Upper lobe of left lung (tissue), 6 donors: ENCODE results near the gene CHD9. TPM values are rescaled to one million over a fixed set of nuclear protein-coding genes. Genes with fewer than 3 reads are reported as not detected.

Experiments
- ATAC-seq, 2 donors: fragments of 200-7000 bp; cut with Tn5 transposase; one replicate each; pipeline ENCODE4 v1.9.1; 2022; ENCODE audit warnings: mild to moderate bottlenecking in 2 of 2, moderate library complexity in 2 of 2; ENCODE audit not compliant: low FRiP score in 2 of 2
- DNase-seq, 2 donors: peaks; one replicate each; pipeline ENCODE4 v3.0.0-alpha.2; 2019 to 2020
- H3K27ac ChIP-seq, 4 donors: fragments of 200-600 bp; sonication (generic); one replicate each; pipeline ENCODE4 v1.5.1; 2016 to 2019
- H3K27me3 ChIP-seq, 4 donors: fragments of 200-600 bp; sonication (generic); one replicate each; pipeline ENCODE4 v1.5.1; 2017 to 2019
- H3K36me3 ChIP-seq, 4 donors: fragments of 200-600 bp; sonication (generic); one replicate each; pipeline ENCODE4 v1.5.1; 2016 to 2019
- H3K4me1 ChIP-seq, 4 donors: fragments of 200-600 bp; sonication (generic); one replicate each; pipeline ENCODE4 v1.5.1; 2018 to 2019
- H3K4me3 ChIP-seq, 4 donors: fragments of 200-600 bp; sonication (generic); one replicate each; pipeline ENCODE4 v1.5.1; 2017 to 2019; ENCODE audit warnings: mild to moderate bottlenecking in 2 of 4, moderate library complexity in 1 of 4
- H3K9me3 ChIP-seq, 4 donors: fragments of 200-600 bp; sonication (generic); one replicate each; pipeline ENCODE4 v1.5.1; 2018 to 2019
- EP300 ChIP-seq, 4 donors: sonication (generic); formaldehyde crosslinking; IDR thresholded peaks; one replicate each; pipeline ENCODE4 v1.5.1; 2017; ENCODE audit warnings: antibody characterized with exemption in 4 of 4, control low read depth in 2 of 4
- POLR2A ChIP-seq, 4 donors: fragments of 450-650 bp; IDR thresholded peaks; one replicate each; pipeline ENCODE4 v1.5.1; 2016 to 2017; ENCODE audit warnings: antibody characterized with exemption in 4 of 4, mild to moderate bottlenecking in 2 of 4
- POLR2AphosphoS5 ChIP-seq, 2 donors: sonication (generic); formaldehyde crosslinking; IDR thresholded peaks; one replicate each; pipeline ENCODE4 v1.5.1; 2017; ENCODE audit warnings: antibody characterized with exemption in 2 of 2
- WGBS, 2 donors: methylation state at CpG; one replicate each; pipeline ENCODE4 v1.1.5; 2017 to 2018; 5-methylcytosine and 5-hydroxymethylcytosine counted together
- total RNA-seq, 6 donors: library from RNA; depleted of rRNA in 4 of 6; stranded (reverse); fragments of >200 nt in 4 of 6; gene quantifications; one replicate each; pipeline versions ENCODE4 v1.1.0 to v1.2.1, GENCODE V29; 2016 to 2021
- TF ChIP-seq, protein P1 (sequence below), 6 experiments: fragments of 450-650 bp in 4 of 6; fragments of 200-600 bp in 2 of 6; sonication (generic) in 2 of 6; IDR thresholded peaks; one replicate each; pipeline ENCODE4 v1.5.1; 2016 to 2019; ENCODE audit warnings: antibody characterized with exemption in 6 of 6
- donor health status: DM: no; HTN: no; CAD: no; lungs with moderate emphysema.
- donor health status: DM: no; HTN: yes; CAD: no; lungs with severe emphysema.

The CHD9 gene
- total RNA-seq, 6 donors from 2014 or later, result 55.6 to 98.8 (median 68.3) TPM

- no peak for DNase-seq
- H3K4me3 ChIP-seq, result no peak overlapping the region
- H3K36me3 ChIP-seq, result no peaks in the 10 kb centered on the region
Measured at GRCh38 chr16:53121043-53121620, 66.3 kb downstream of the CHD9 start.

DNA sequence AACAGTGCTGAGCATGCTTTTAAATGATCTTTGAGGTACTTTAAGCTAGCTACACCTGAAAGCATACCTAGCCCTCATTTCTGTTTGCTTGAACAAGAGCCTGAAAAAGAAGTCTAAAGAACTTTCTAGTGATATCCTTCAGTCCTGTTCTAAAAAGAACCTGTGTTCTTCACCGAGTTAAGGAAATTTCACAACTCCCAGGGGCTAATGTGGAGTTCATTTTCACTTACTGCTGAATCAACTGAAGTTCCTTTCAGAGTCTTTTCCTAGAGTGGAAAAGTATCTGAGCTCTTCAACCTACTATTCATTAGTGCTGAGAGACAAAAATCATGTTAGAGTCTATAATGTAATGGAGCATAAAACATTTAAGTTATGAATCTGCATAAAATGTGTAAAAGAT, 66.9 kb downstream of the CHD9 start:
- Histone ChIP-seq H3K4me1 (peaks cover 0 to 10% (median 5%) of the 10 kb centered on the region in 4 donors), H3K9me3 (no peaks in the 10 kb centered on the region), H3K36me3 (no peaks in the 10 kb centered on the region), H3K27ac (peak overlapping the region in 3 of 4 donors; percentile 32 to 49 (median 48)), H3K4me3 (no peak overlapping the region), H3K27me3 (no peaks in the 10 kb centered on the region)
- no peak for TF ChIP-seq EP300 (IDR thresholded peaks at IDR 0.05)
- TF ChIP-seq POLR2AphosphoS5 (IDR thresholded peaks at IDR 0.05), result no peak
- TF ChIP-seq, protein P1, sequence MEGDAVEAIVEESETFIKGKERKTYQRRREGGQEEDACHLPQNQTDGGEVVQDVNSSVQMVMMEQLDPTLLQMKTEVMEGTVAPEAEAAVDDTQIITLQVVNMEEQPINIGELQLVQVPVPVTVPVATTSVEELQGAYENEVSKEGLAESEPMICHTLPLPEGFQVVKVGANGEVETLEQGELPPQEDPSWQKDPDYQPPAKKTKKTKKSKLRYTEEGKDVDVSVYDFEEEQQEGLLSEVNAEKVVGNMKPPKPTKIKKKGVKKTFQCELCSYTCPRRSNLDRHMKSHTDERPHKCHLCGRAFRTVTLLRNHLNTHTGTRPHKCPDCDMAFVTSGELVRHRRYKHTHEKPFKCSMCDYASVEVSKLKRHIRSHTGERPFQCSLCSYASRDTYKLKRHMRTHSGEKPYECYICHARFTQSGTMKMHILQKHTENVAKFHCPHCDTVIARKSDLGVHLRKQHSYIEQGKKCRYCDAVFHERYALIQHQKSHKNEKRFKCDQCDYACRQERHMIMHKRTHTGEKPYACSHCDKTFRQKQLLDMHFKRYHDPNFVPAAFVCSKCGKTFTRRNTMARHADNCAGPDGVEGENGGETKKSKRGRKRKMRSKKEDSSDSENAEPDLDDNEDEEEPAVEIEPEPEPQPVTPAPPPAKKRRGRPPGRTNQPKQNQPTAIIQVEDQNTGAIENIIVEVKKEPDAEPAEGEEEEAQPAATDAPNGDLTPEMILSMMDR (IDR thresholded peaks at IDR 0.05), result no peak
- TF ChIP-seq POLR2A (IDR thresholded peaks at IDR 0.05), result no peak
- 7 to 27% methylated on average over 1 of the region's 1 CpG for WGBS, 2 donors
- ATAC-seq (peak in 1 of 2 donors; percentile 26), DNase-seq (no peak)

More at GRCh38 chr16:53121043-53121620, 66.3 kb downstream of the CHD9 start:
- peak overlapping the region in 3 of 4 donors; percentile 32 to 49 (median 48) for H3K27ac ChIP-seq
- ATAC-seq, result no peak
- peaks cover 0 to 10% (median 5%) of the 10 kb centered on the region in 4 donors for H3K4me1 ChIP-seq
- no peaks in the 10 kb centered on the region for H3K9me3 ChIP-seq
- no peak for TF ChIP-seq POLR2A (IDR thresholded peaks at IDR 0.05)
- TF ChIP-seq POLR2AphosphoS5 (IDR thresholded peaks at IDR 0.05), result no peak
- TF ChIP-seq, protein P1 (IDR thresholded peaks at IDR 0.05), result no peak
- no peak for TF ChIP-seq EP300 (IDR thresholded peaks at IDR 0.05)
- 39 to 51% methylated on average over 2 of the region's 2 CpGs for WGBS, 2 donors
- H3K27me3 ChIP-seq, result no peaks in the 10 kb centered on the region

DNA sequence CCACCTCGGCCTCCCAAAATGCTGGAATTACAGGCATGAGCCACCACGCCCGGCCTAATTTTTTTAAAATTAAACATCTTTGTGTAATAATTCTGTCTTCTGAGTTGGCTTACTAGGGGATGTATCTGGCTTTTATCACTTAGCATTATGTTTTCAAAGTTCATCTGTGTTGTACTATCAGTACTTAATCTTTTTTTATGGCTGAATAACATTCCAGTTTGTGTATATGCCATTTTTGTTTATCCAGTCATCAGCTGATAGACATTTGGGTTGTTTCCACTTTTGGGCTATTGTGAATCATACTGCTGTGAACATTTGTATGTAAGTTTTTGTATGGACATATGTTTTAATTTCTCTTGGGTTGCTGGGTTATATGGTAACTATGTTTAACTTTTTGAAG, 69.0 kb downstream of the CHD9 start:
- Histone ChIP-seq H3K9me3 (no peaks in the 10 kb centered on the region), H3K4me1 (peaks cover 0 to 10% (median 5%) of the 10 kb centered on the region in 4 donors), H3K36me3 (no peaks in the 10 kb centered on the region), H3K4me3 (no peak overlapping the region), H3K27ac (no peak overlapping the region), H3K27me3 (no peaks in the 10 kb centered on the region)
- DNase-seq (no peak), ATAC-seq (no peak)
- TF ChIP-seq EP300 (IDR thresholded peaks at IDR 0.05), result no peak
- TF ChIP-seq, protein P1 (IDR thresholded peaks at IDR 0.05), result no peak
- TF ChIP-seq POLR2A (IDR thresholded peaks at IDR 0.05), result no peak
- TF ChIP-seq POLR2AphosphoS5 (IDR thresholded peaks at IDR 0.05), result no peak
- 92 to 97% methylated on average over 3 of the region's 3 CpGs for WGBS, 2 donors

- Histone ChIP-seq H3K4me1 (peaks cover 0 to 13% (median 10%) of the 10 kb centered on the region in 4 donors), H3K27me3 (no peaks in the 10 kb centered on the region), H3K36me3 (no peaks in the 10 kb centered on the region), H3K27ac (no peak overlapping the region), H3K9me3 (no peaks in the 10 kb centered on the region), H3K4me3 (no peak overlapping the region)
- TF ChIP-seq EP300 (IDR thresholded peaks at IDR 0.05) (no peak), POLR2A (IDR thresholded peaks at IDR 0.05) (no peak), POLR2AphosphoS5 (IDR thresholded peaks at IDR 0.05) (no peak)
- TF ChIP-seq, protein P1 (IDR thresholded peaks at IDR 0.05), result no peak
- DNase-seq (no peak), ATAC-seq (no peak)
- 94 to 96% methylated on average over 5 of the region's 5 CpGs for WGBS, 2 donors
Measured at GRCh38 chr16:53126390-53126789, 71.6 kb downstream of the CHD9 start.
